HEK293 (cell line): ENCODE measurements around the gene PIK3R3.

ENCODE experiments used
- FEZF1 ChIP-seq: fragments of 450-650 bp; formaldehyde crosslinking; IDR thresholded peaks from 2 replicates; pipeline ENCODE4 v1.5.1; 2016; ENCODE audit warnings: missing biosample characterization, missing genetic modification characterization
- IKZF3 ChIP-seq: fragments of 450-650 bp; IDR thresholded peaks from 2 replicates; pipeline ENCODE4 v1.5.0; 2018; ENCODE audit warnings: missing biosample characterization, mild to moderate bottlenecking, missing genetic modification characterization, moderate library complexity
- KLF1 ChIP-seq: fragments of 450-650 bp; formaldehyde crosslinking; IDR thresholded peaks from 2 replicates; pipeline ENCODE4 v1.5.1; 2016; ENCODE audit warnings: missing biosample characterization, missing genetic modification characterization
- KLF7 ChIP-seq: fragments of 450-650 bp; formaldehyde crosslinking; IDR thresholded peaks from 2 replicates; pipeline ENCODE4 v1.5.1; 2016; ENCODE audit warnings: missing biosample characterization, missing genetic modification characterization, borderline replicate concordance
- REPIN1 ChIP-seq: fragments of 450-650 bp; formaldehyde crosslinking; IDR thresholded peaks from 2 replicates; pipeline ENCODE4 v1.5.1; 2017; ENCODE audit warnings: missing biosample characterization, missing genetic modification characterization, low read depth
- SALL2 ChIP-seq: fragments of 450-650 bp; formaldehyde crosslinking; IDR thresholded peaks from 2 replicates; pipeline ENCODE4 v1.5.0; 2017; ENCODE audit warnings: missing biosample characterization, mild to moderate bottlenecking, missing genetic modification characterization, borderline replicate concordance
- SP2 ChIP-seq: fragments of 450-650 bp; formaldehyde crosslinking; IDR thresholded peaks from 2 replicates; pipeline ENCODE4 v1.5.1; 2016; ENCODE audit warnings: missing biosample characterization, missing genetic modification characterization
- TCF7L2 ChIP-seq: IDR thresholded peaks from 2 replicates; pipeline ENCODE4 v1.6.1; 2011; ENCODE audit warnings: low read depth, mild to moderate bottlenecking, inconsistent platforms, low read length, moderate library complexity, borderline replicate concordance
- TRIM28 ChIP-seq: IDR thresholded peaks from 2 replicates; pipeline ENCODE4 v1.6.1; 2011; ENCODE audit warnings: low read length, control low read depth, borderline replicate concordance
- ZBTB21 ChIP-seq: fragments of 450-650 bp; formaldehyde crosslinking; IDR thresholded peaks from 2 replicates; pipeline ENCODE4 v1.5.1; 2017; ENCODE audit warnings: missing biosample characterization, missing genetic modification characterization
- ZBTB7A ChIP-seq: fragments of 450-650 bp; formaldehyde crosslinking; IDR thresholded peaks from 2 replicates; pipeline ENCODE4 v1.5.1; 2016; ENCODE audit warnings: low read depth, missing biosample characterization, missing genetic modification characterization
- ZFP41 ChIP-seq: fragments of 450-650 bp; formaldehyde crosslinking; IDR thresholded peaks from 2 replicates; pipeline ENCODE4 v1.5.1; 2016; ENCODE audit warnings: missing biosample characterization, missing genetic modification characterization, borderline replicate concordance
- ZNF114 ChIP-seq: fragments of 450-650 bp; formaldehyde crosslinking; IDR thresholded peaks from 2 replicates; pipeline ENCODE4 v1.5.0; 2017; ENCODE audit warnings: missing biosample characterization, missing genetic modification characterization
- ZNF184 ChIP-seq: fragments of 450-650 bp; IDR thresholded peaks from 2 replicates; pipeline ENCODE4 v1.5.1; 2018; ENCODE audit warnings: missing biosample characterization, mild to moderate bottlenecking, missing genetic modification characterization
- ZNF211 ChIP-seq: fragments of 450-650 bp; formaldehyde crosslinking; IDR thresholded peaks from 2 replicates; pipeline ENCODE4 v1.5.1; 2016; ENCODE audit warnings: low read depth, missing biosample characterization, missing genetic modification characterization
- ZNF239 ChIP-seq: fragments of 450-650 bp; formaldehyde crosslinking; IDR thresholded peaks from 2 replicates; pipeline ENCODE4 v1.5.1; 2016; ENCODE audit warnings: missing biosample characterization, missing genetic modification characterization
- ZNF335 ChIP-seq: fragments of 450-650 bp; formaldehyde crosslinking; conservative IDR thresholded peaks from 2 replicates; pipeline ENCODE4 v1.5.1; 2016; ENCODE audit warnings: missing biosample characterization, missing genetic modification characterization
- ZNF404 ChIP-seq: fragments of 450-650 bp; formaldehyde crosslinking; IDR thresholded peaks from 2 replicates; pipeline ENCODE4 v1.5.1; 2017; ENCODE audit warnings: missing biosample characterization, missing genetic modification characterization
- ZNF416 ChIP-seq: fragments of 450-650 bp; formaldehyde crosslinking; IDR thresholded peaks from 2 replicates; pipeline ENCODE4 v1.5.1; 2016; ENCODE audit warnings: missing biosample characterization, missing genetic modification characterization
- ZNF544 ChIP-seq: fragments of 450-650 bp; formaldehyde crosslinking; IDR thresholded peaks from 2 replicates; pipeline ENCODE4 v1.5.0; 2017; ENCODE audit warnings: missing biosample characterization, missing genetic modification characterization
- ZNF549 ChIP-seq: fragments of 450-650 bp; IDR thresholded peaks from 2 replicates; pipeline ENCODE4 v1.5.1; 2018; ENCODE audit warnings: missing biosample characterization, missing genetic modification characterization, mild to moderate bottlenecking, inconsistent platforms, moderate library complexity
- ZNF558 ChIP-seq: fragments of 450-650 bp; formaldehyde crosslinking; IDR thresholded peaks from 2 replicates; pipeline ENCODE4 v1.5.1; 2016; ENCODE audit warnings: missing biosample characterization, missing genetic modification characterization
- ZNF561 ChIP-seq: fragments of 450-650 bp; IDR thresholded peaks from 2 replicates; pipeline ENCODE4 v1.5.1; 2018; ENCODE audit warnings: missing biosample characterization, missing genetic modification characterization, borderline replicate concordance
- ZNF585B ChIP-seq: fragments of 450-650 bp; formaldehyde crosslinking; IDR thresholded peaks from 2 replicates; pipeline ENCODE4 v1.5.1; 2016; ENCODE audit warnings: missing biosample characterization, missing genetic modification characterization
- ZNF596 ChIP-seq: fragments of 450-650 bp; IDR thresholded peaks from 2 replicates; pipeline ENCODE4 v1.5.0; 2018; ENCODE audit warnings: missing biosample characterization, mild to moderate bottlenecking, missing genetic modification characterization, moderate library complexity
- ZNF600 ChIP-seq: fragments of 450-650 bp; formaldehyde crosslinking; IDR thresholded peaks from 2 replicates; pipeline ENCODE4 v1.5.1; 2016; ENCODE audit warnings: missing biosample characterization, missing genetic modification characterization
- ZNF776 ChIP-seq: fragments of 450-650 bp; formaldehyde crosslinking; IDR thresholded peaks from 2 replicates; pipeline ENCODE4 v1.5.0; 2017; ENCODE audit warnings: missing biosample characterization, missing genetic modification characterization, borderline replicate concordance
- ZNF837 ChIP-seq: fragments of 450-650 bp; formaldehyde crosslinking; IDR thresholded peaks from 2 replicates; pipeline ENCODE4 v1.5.1; 2016; ENCODE audit warnings: missing biosample characterization, missing genetic modification characterization
- TF ChIP-seq, protein P1 (sequence below): fragments of 450-650 bp; formaldehyde crosslinking; IDR thresholded peaks from 2 replicates; pipeline ENCODE4 v1.5.1; 2017; ENCODE audit warnings: missing biosample characterization, missing genetic modification characterization
- TF ChIP-seq, protein P2 (sequence below): sonication (generic); formaldehyde crosslinking; IDR thresholded peaks from 2 replicates; pipeline ENCODE4 v1.8.1; 2022; ENCODE audit warnings: mild to moderate bottlenecking, moderate library complexity, missing genetic modification reagents
- TF ChIP-seq, protein P3 (sequence below): fragments of 450-650 bp; IDR thresholded peaks from 2 replicates; pipeline ENCODE4 v1.5.1; 2018; ENCODE audit warnings: missing biosample characterization, missing genetic modification characterization
- TF ChIP-seq, protein P4 (sequence below): fragments of 450-650 bp; formaldehyde crosslinking; IDR thresholded peaks from 2 replicates; pipeline ENCODE4 v1.5.1; 2016; ENCODE audit warnings: missing biosample characterization, missing genetic modification characterization
- TF ChIP-seq, protein P5 (sequence below): fragments of 450-650 bp; formaldehyde crosslinking; IDR thresholded peaks from 2 replicates; pipeline ENCODE4 v1.5.1; 2016; ENCODE audit warnings: missing biosample characterization, missing genetic modification characterization
- TF ChIP-seq, protein P6 (sequence below): fragments of 450-650 bp; formaldehyde crosslinking; optimal IDR thresholded peaks from 2 replicates; pipeline ENCODE3; 2016; ENCODE audit warnings: missing biosample characterization, mild to moderate bottlenecking, missing genetic modification characterization

PIK3R3 gene

DNA sequence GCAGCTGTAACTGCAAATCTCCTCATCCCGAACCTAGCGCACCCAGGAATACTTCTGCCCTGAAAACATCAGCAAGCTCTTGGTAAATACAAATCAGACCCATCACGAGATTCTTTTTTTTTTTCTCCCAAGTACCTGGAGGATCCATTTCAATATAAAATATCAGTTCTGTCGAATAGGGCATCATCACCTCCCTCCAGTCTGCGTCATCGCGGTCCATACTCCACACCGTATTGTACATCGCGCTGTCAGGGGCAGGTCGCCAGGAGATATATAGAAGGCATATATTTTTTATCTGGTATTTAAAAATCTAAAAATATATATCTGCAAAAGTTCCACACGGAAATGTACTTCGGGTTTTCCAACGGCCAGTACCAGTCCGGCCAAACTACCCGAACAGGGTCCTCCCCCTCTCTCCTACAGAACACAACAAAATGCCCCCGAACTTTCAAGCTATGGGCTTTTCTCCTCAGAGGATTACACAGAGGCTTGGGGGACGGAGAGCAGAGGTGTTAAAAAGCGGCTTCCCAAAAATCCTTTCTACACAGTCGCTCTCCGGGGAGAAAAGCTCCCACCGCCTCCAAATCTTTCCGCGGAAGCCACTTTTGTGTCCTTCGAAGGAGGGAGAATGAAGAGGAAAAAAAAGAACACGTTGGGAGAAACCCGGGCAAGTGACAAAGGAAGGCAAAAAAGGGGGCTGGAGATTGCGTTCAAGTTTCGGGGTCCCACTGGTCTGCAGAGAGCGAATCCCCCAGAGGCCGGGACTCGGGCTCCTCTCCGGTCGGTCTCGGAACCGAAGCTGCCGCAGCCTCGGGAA, 509 bp downstream of the PIK3R3 start (continued):
- TF ChIP-seq, protein P1, sequence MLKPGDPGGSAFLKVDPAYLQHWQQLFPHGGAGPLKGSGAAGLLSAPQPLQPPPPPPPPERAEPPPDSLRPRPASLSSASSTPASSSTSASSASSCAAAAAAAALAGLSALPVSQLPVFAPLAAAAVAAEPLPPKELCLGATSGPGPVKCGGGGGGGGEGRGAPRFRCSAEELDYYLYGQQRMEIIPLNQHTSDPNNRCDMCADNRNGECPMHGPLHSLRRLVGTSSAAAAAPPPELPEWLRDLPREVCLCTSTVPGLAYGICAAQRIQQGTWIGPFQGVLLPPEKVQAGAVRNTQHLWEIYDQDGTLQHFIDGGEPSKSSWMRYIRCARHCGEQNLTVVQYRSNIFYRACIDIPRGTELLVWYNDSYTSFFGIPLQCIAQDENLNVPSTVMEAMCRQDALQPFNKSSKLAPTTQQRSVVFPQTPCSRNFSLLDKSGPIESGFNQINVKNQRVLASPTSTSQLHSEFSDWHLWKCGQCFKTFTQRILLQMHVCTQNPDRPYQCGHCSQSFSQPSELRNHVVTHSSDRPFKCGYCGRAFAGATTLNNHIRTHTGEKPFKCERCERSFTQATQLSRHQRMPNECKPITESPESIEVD (tag by site-specific recombination) = no peak
- TF ChIP-seq, protein P2, sequence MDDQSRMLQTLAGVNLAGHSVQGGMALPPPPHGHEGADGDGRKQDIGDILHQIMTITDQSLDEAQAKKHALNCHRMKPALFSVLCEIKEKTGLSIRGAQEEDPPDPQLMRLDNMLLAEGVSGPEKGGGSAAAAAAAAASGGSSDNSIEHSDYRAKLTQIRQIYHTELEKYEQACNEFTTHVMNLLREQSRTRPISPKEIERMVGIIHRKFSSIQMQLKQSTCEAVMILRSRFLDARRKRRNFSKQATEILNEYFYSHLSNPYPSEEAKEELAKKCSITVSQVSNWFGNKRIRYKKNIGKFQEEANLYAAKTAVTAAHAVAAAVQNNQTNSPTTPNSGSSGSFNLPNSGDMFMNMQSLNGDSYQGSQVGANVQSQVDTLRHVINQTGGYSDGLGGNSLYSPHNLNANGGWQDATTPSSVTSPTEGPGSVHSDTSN (CRISPR knock-in tag) = no peak
- TF ChIP-seq SP2 (tag by site-specific recombination) = no peak
- no peak for TF ChIP-seq ZNF416
- TF ChIP-seq TCF7L2 = no peak
- TF ChIP-seq TRIM28 = no peak
- no peak for TF ChIP-seq ZNF596 (tag by site-specific recombination)
- no peak for TF ChIP-seq ZNF544 (tag by site-specific recombination)
- peak; percentile 55; the same call in 1 of the 2 replicates for TF ChIP-seq ZBTB21 (tag by site-specific recombination)
- TF ChIP-seq ZNF837 (tag by site-specific recombination) = 0 out of 2 replicates have a peak, but pooled peaks have one; percentile 16
- no peak for TF ChIP-seq ZNF776
- TF ChIP-seq ZNF239 (tag by site-specific recombination) = no peak
- TF ChIP-seq ZNF600 = peak; percentile 8
- no peak for TF ChIP-seq ZFP41 (tag by site-specific recombination)
- TF ChIP-seq ZNF211 (tag by site-specific recombination) = no peak
- no peak for TF ChIP-seq ZNF404 (tag by site-specific recombination)
- TF ChIP-seq, protein P3, sequence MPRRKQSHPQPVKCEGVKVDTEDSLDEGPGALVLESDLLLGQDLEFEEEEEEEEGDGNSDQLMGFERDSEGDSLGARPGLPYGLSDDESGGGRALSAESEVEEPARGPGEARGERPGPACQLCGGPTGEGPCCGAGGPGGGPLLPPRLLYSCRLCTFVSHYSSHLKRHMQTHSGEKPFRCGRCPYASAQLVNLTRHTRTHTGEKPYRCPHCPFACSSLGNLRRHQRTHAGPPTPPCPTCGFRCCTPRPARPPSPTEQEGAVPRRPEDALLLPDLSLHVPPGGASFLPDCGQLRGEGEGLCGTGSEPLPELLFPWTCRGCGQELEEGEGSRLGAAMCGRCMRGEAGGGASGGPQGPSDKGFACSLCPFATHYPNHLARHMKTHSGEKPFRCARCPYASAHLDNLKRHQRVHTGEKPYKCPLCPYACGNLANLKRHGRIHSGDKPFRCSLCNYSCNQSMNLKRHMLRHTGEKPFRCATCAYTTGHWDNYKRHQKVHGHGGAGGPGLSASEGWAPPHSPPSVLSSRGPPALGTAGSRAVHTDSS (tag by site-specific recombination) = no peak
- no peak for TF ChIP-seq FEZF1 (tag by site-specific recombination)
- TF ChIP-seq ZNF585B (tag by site-specific recombination) = no peak
- TF ChIP-seq, protein P4, sequence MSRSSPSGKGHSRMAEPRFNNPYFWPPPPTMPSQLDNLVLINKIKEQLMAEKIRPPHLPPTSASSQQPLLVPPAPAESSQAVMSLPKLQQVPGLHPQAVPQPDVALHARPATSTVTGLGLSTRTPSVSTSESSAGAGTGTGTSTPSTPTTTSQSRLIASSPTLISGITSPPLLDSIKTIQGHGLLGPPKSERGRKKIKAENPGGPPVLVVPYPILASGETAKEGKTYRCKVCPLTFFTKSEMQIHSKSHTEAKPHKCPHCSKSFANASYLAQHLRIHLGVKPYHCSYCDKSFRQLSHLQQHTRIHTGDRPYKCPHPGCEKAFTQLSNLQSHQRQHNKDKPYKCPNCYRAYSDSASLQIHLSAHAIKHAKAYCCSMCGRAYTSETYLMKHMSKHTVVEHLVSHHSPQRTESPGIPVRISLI = no peak; the same call in 1 of the 2 replicates
- no peak for TF ChIP-seq IKZF3 (tag by site-specific recombination)
- peak; percentile 59 for TF ChIP-seq ZNF335 (tag by site-specific recombination)
- no peak for TF ChIP-seq ZNF561 (tag by site-specific recombination)
- TF ChIP-seq ZNF558 (tag by site-specific recombination) = no peak
- no peak for TF ChIP-seq KLF1 (tag by site-specific recombination)
- TF ChIP-seq, protein P5, sequence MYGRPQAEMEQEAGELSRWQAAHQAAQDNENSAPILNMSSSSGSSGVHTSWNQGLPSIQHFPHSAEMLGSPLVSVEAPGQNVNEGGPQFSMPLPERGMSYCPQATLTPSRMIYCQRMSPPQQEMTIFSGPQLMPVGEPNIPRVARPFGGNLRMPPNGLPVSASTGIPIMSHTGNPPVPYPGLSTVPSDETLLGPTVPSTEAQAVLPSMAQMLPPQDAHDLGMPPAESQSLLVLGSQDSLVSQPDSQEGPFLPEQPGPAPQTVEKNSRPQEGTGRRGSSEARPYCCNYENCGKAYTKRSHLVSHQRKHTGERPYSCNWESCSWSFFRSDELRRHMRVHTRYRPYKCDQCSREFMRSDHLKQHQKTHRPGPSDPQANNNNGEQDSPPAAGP (tag by site-specific recombination) = no peak
- TF ChIP-seq ZBTB7A (tag by site-specific recombination) = no peak
- TF ChIP-seq, protein P6, sequence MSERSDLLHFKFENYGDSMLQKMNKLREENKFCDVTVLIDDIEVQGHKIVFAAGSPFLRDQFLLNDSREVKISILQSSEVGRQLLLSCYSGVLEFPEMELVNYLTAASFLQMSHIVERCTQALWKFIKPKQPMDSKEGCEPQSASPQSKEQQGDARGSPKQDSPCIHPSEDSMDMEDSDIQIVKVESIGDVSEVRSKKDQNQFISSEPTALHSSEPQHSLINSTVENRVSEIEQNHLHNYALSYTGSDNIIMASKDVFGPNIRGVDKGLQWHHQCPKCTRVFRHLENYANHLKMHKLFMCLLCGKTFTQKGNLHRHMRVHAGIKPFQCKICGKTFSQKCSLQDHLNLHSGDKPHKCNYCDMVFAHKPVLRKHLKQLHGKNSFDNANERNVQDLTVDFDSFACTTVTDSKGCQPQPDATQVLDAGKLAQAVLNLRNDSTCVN (tag by site-specific recombination) = no peak
- TF ChIP-seq ZNF549 (tag by site-specific recombination) = no peak
- TF ChIP-seq ZNF114 (tag by site-specific recombination) = no peak
- TF ChIP-seq KLF7 (tag by site-specific recombination) = no peak
- TF ChIP-seq SALL2 (tag by site-specific recombination) = no peak
- TF ChIP-seq ZNF184 (tag by site-specific recombination) = peak; percentile 24; the same call in 1 of the 2 replicates
- TF ChIP-seq REPIN1 (tag by site-specific recombination) = no peak
